Measurements from ENCODE around the gene NLGN3.

DNA sequence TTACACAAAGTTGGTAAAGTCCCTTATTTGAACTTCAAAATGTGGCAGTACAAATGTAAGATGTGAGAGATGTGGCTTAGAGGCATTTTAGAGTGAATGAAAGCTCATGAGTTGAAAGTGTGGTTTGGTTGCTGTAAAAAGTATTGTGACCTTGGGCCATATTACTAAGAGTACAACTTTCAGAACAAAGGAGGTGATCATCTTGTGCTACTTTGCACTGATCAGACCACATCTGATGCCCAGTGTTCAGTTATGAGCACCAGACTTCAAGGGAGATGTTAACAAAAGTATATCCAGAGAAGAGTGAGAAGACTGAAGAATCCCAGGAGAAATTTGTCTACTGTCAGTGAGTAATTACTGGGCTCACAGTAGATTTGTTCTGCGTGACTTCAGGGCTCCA is 30.2 kb downstream of the NLGN3 start:
- TF ChIP-seq, protein P1, sequence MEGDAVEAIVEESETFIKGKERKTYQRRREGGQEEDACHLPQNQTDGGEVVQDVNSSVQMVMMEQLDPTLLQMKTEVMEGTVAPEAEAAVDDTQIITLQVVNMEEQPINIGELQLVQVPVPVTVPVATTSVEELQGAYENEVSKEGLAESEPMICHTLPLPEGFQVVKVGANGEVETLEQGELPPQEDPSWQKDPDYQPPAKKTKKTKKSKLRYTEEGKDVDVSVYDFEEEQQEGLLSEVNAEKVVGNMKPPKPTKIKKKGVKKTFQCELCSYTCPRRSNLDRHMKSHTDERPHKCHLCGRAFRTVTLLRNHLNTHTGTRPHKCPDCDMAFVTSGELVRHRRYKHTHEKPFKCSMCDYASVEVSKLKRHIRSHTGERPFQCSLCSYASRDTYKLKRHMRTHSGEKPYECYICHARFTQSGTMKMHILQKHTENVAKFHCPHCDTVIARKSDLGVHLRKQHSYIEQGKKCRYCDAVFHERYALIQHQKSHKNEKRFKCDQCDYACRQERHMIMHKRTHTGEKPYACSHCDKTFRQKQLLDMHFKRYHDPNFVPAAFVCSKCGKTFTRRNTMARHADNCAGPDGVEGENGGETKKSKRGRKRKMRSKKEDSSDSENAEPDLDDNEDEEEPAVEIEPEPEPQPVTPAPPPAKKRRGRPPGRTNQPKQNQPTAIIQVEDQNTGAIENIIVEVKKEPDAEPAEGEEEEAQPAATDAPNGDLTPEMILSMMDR (IDR thresholded peaks at IDR 0.05), result no peak
- TF ChIP-seq POLR2A (IDR thresholded peaks at IDR 0.05), result no peak
- no peak for TF ChIP-seq POLR2AphosphoS5 (IDR thresholded peaks at IDR 0.05)
